Retinal pigment epithelial cell (primary cell): ENCODE data around the gene PKP4.

ENCODE experiments used
- DNase-seq: peaks from one replicate; pipeline ENCODE4 v3.0.0-alpha.2; 2010; ENCODE audit warnings: low read depth
- H3K4me3 ChIP-seq: 2 replicates; pipeline ENCODE4 v1.5.1; 2011; ENCODE audit warnings: mild to moderate bottlenecking, low read length, control low read depth, moderate library complexity
- TF ChIP-seq, protein P1 (sequence below): conservative IDR thresholded peaks from 2 replicates; pipeline ENCODE4 v1.5.1; 2011; ENCODE audit warnings: low read depth, low read length, control low read depth, inconsistent platforms

Gene PKP4

DNA sequence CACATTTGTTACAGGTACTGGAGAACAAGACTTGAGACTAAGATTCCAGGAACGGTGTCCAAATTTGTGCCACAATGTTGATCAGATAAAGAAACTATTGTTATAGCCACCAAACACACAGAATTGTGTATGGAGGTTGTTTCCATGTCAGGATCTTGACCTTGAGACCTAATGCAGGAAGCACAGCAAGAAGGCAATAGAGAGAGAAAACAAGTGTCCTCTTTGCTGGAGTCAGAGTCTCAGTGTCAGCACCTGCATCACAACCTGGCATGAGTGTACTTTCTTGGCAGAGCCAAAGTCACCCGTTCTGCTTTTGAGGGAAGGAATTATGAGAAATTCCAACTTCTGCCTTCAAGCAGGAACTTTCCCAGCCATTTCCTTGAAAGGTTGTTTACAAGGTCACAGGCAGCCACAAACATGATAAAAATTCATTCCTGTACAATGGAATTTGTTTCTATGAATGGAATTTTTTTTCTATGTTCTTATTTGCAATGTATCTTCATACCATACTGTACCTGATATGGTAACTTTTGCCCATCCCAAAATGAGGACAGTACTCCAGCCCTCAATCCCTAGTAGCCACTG lies 118.4 kb downstream of the PKP4 start:
- no peak overlapping the region for H3K4me3 ChIP-seq
- DNase-seq, result peak; percentile 34
- TF ChIP-seq, protein P1, sequence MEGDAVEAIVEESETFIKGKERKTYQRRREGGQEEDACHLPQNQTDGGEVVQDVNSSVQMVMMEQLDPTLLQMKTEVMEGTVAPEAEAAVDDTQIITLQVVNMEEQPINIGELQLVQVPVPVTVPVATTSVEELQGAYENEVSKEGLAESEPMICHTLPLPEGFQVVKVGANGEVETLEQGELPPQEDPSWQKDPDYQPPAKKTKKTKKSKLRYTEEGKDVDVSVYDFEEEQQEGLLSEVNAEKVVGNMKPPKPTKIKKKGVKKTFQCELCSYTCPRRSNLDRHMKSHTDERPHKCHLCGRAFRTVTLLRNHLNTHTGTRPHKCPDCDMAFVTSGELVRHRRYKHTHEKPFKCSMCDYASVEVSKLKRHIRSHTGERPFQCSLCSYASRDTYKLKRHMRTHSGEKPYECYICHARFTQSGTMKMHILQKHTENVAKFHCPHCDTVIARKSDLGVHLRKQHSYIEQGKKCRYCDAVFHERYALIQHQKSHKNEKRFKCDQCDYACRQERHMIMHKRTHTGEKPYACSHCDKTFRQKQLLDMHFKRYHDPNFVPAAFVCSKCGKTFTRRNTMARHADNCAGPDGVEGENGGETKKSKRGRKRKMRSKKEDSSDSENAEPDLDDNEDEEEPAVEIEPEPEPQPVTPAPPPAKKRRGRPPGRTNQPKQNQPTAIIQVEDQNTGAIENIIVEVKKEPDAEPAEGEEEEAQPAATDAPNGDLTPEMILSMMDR, result no peak

DNA sequence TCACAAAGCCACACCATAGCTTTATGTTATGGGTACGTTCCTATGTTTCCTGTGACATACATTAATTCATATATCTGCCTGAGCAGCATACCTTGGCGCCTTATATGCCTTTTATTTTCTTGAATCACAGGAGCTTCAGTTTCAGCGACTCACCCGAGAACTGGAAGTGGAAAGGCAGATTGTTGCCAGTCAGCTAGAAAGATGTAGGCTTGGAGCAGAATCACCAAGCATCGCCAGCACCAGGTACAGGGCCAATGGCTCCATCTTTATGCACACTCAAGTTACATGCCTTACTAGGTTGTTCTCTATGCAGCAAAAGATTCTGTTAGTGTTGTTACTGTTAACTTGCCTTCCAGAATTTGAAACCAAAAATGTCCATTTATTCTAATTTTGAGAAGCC lies 120.4 kb downstream of the PKP4 start:
- H3K4me3 ChIP-seq, result no peak overlapping the region
- TF ChIP-seq, protein P1, result no peak
- DNase-seq, result no peak

DNA sequence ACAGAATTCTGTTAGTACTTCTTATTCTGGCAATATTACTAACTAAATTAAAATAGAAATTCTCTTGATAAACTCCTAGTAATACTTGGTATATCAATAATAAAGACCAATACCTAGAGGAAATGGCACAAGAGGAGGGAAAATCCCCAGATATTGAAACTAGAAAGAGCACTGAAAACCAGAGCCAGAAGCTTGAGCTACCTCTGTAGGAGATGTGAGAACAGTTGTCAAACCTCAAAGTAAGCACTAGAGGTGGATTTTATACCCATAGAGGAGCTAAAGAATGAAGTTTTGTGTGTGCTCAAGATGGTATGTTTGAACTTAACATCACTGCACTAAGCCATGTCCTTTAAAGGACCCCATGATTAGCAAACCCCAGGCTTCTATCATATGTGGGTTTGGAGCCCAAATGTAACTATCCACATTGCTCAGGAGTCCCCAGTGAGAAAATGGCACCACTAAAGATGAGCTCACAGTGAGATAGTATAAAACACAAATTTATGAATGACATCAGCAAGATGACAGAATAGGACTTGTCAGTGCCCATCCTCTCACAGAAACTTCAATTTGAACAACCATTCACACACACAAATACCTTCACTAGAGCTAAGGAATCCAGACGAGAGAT lies 122.1 kb downstream of the PKP4 start:
- no peak overlapping the region for H3K4me3 ChIP-seq
- TF ChIP-seq, protein P1, result no peak
- DNase-seq, result no peak

DNA sequence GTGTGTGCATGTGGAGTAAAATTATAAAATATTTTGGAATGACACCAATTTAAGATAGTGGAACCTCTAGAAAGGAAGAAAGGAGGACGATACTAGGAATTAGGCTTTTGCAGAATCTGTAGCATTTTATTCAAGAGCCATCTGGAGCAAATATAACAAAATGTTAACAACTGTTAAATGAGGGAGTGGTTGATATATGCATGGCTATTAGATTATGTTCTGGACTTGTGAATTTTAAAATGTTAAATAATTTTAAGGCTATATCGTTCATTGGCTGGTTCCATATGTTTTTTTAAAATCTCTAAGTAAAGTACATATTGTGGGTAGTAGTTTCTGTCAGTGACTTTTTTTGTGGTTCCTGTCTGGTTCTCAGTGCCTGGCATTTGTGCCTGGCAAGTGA lies 123.2 kb downstream of the PKP4 start:
- no peak for DNase-seq
- no peak overlapping the region for H3K4me3 ChIP-seq
- TF ChIP-seq, protein P1, result no peak

DNA sequence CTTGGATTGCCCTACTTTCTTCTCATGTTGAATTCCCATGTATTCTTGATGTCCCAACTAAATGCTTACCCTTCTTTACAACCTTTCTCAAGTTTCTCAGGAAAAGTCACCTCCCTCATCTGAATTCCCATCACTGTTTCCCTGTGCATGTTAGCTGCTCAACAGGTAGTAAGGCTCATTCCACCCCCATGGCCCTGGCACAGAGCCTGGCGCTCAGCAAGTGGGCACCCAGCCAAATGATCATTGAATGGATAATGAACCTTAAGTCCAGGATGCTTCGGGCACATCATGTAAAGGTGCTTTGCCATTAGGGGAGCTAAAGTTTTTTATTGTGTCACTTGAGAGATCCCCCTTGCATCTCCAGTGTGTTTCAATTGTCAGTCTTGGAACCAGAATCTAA lies 124.0 kb downstream of the PKP4 start:
- TF ChIP-seq, protein P1, result no peak
- H3K4me3 ChIP-seq, result no peak overlapping the region
- DNase-seq, result no peak

DNA sequence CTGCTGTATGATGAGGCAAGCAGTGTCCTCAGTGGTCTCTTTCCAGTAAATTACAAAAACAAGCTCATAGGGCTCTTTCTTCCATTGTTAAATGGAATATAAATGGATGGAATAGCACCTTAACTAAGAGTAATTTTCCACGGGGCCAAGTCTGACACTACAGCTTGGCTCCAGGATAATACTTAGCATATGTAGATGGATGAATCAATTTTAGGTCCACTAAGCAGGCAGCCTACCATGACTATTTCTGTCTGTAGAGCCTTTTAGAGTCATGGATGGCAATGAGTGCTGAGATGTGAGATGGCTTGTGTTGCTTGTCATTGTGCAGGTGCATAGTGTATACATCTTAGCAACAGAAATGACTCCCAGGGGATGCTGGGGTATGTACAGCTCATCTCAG lies 125.9 kb downstream of the PKP4 start:
- TF ChIP-seq, protein P1, result no peak
- DNase-seq, result no peak
- no peak overlapping the region for H3K4me3 ChIP-seq

DNA sequence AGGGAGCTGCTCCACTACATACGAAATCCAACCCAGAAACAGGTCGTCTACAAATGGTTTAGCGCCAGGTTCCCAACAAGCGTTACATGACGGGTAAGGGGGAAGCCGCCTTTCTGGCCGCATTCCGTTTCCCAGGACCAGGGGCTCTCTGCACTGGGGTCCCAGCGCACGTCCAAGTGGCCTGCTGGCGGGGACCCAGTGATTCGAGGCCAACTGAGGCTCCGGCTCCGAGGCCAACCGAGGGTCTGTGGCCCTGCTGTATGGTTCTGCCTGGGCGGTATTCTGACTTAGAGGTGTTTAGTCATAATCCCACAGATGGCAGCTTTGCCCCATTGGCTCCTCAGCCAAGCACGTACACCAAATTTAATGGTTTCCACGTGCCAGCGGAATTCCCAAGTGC lies 127.2 kb downstream of the PKP4 start:
- TF ChIP-seq, protein P1, result no peak

More for the DNA sequence above, 127.2 kb downstream of the PKP4 start:
- no peak for DNase-seq
- H3K4me3 ChIP-seq, result no peak overlapping the region
